Mesendoderm (in vitro differentiated cells): ENCODE measurements around the gene CYB5A.

Source experiments
- DNase-seq: peaks from one replicate; pipeline ENCODE4 v3.0.0; 2013
- H2AK5ac ChIP-seq: 2 replicates; pipeline ENCODE4 v1.6.1; 2013; ENCODE audit warnings: low read length, inconsistent platforms
- H2BK120ac ChIP-seq: 2 replicates; pipeline ENCODE4 v1.6.1; 2013; ENCODE audit warnings: low read depth, mild to moderate bottlenecking, low read length, moderate library complexity, mixed read lengths
- H2BK15ac ChIP-seq: replicated peaks from 2 replicates; pipeline ENCODE4 v1.6.1; 2013; ENCODE audit warnings: low read depth, mild to moderate bottlenecking, moderate library complexity
- H2BK5ac ChIP-seq: 2 replicates; pipeline ENCODE4 v1.6.1; 2013; ENCODE audit warnings: low read length, inconsistent platforms
- H3K18ac ChIP-seq: 2 replicates; pipeline ENCODE4 v1.6.1; 2013; ENCODE audit warnings: mild to moderate bottlenecking, low read length, mixed read lengths
- H3K23ac ChIP-seq: one replicate; pipeline ENCODE4 v1.6.1; 2013; ENCODE audit warnings: low read length
- H3K27ac ChIP-seq: 2 replicates; pipeline ENCODE4 v1.5.1; 2013; ENCODE audit warnings: low read depth, mild to moderate bottlenecking, inconsistent platforms, low read length, moderate library complexity
- H3K27me3 ChIP-seq: 2 replicates; pipeline ENCODE4 v1.6.1; 2013; ENCODE audit warnings: low read length, control low read depth, mild to moderate bottlenecking, inconsistent platforms; ENCODE audit not compliant: insufficient read depth, poor library complexity
- H3K36me3 ChIP-seq: 2 replicates; pipeline ENCODE4 v1.6.1; 2013; ENCODE audit warnings: low read length, inconsistent platforms; ENCODE audit not compliant: control insufficient read depth, insufficient read depth
- H3K4ac ChIP-seq: one replicate; pipeline ENCODE4 v1.6.1; 2013; ENCODE audit warnings: low read depth, mild to moderate bottlenecking, low read length, moderate library complexity
- H3K4me1 ChIP-seq: 2 replicates; pipeline ENCODE4 v1.6.1; 2013; ENCODE audit warnings: low read depth, low read length, inconsistent platforms; ENCODE audit not compliant: control insufficient read depth
- H3K4me2 ChIP-seq: 2 replicates; pipeline ENCODE4 v1.6.1; 2013; ENCODE audit warnings: low read length
- H3K4me3 ChIP-seq: 2 replicates; pipeline ENCODE4 v1.5.1; 2013; ENCODE audit warnings: mild to moderate bottlenecking, low read length
- H3K56ac ChIP-seq: one replicate; pipeline ENCODE4 v1.6.1; 2013; ENCODE audit warnings: low read length
- H3K79me1 ChIP-seq: 2 replicates; pipeline ENCODE4 v1.6.1; 2013; ENCODE audit warnings: low read length, inconsistent platforms
- H3K79me2 ChIP-seq: 2 replicates; pipeline ENCODE4 v1.6.1; 2013; ENCODE audit warnings: mild to moderate bottlenecking, low read length; ENCODE audit not compliant: control insufficient read depth, insufficient read depth
- H3K9ac ChIP-seq: 2 replicates; pipeline ENCODE4 v1.6.1; 2013; ENCODE audit warnings: low read length, inconsistent platforms
- H4K5ac ChIP-seq: one replicate; pipeline ENCODE4 v1.6.1; 2013; ENCODE audit warnings: low read length
- H4K8ac ChIP-seq: one replicate; pipeline ENCODE4 v1.6.1; 2013; ENCODE audit warnings: low read depth, mild to moderate bottlenecking, control low read depth, low read length, moderate library complexity
- WGBS: extraction: QIAGEN DNeasy Blood & Tissue Kit; methylation state at CpG from one replicate; pipeline ENCODE4 v1.1.7; 2013; ENCODE audit warnings: low lambda C conversion rate, missing lambda C conversion rate; ENCODE audit not compliant: insufficient coverage; ENCODE audit errors: extremely low coverage; 5-methylcytosine and 5-hydroxymethylcytosine counted together

The CYB5A gene

GRCh38 chr18:74222710-74223494 lies 68.9 kb downstream of the CYB5A start:
- no peak overlapping the region for H4K5ac ChIP-seq
- H3K9ac ChIP-seq = no peak overlapping the region
- H2AK5ac ChIP-seq = no peak overlapping the region
- H3K79me2 ChIP-seq = no peaks in the 10 kb centered on the region
- H4K8ac ChIP-seq = no peak overlapping the region
- H3K56ac ChIP-seq = no peak overlapping the region
- H2BK5ac ChIP-seq = no peak overlapping the region
- no peak overlapping the region for H2BK120ac ChIP-seq
- WGBS = no CpG with 5 or more reads among the region's 7 CpGs
- no peak overlapping the region for H3K4me3 ChIP-seq
- DNase-seq = no peak
- H3K79me1 ChIP-seq = no peaks in the 10 kb centered on the region
- no peak overlapping the region for H2BK15ac ChIP-seq
- no peaks in the 10 kb centered on the region for H3K36me3 ChIP-seq
- no peak overlapping the region for H3K23ac ChIP-seq
- H3K18ac ChIP-seq = no peak overlapping the region
- H3K4me1 ChIP-seq = no peaks in the 10 kb centered on the region
- H3K27me3 ChIP-seq = no peaks in the 10 kb centered on the region
- no peak overlapping the region for H3K27ac ChIP-seq
- H3K4ac ChIP-seq = no peak overlapping the region
- H3K4me2 ChIP-seq = no peak overlapping the region

GRCh38 chr18:74221081-74221480 lies 70.7 kb downstream of the CYB5A start:
- Histone ChIP-seq H3K4me3 (no peak overlapping the region), H3K9ac (no peak overlapping the region), H3K4me2 (no peak overlapping the region), H3K79me1 (no peaks in the 10 kb centered on the region), H2AK5ac (no peak overlapping the region), H3K23ac (no peak overlapping the region), H4K8ac (no peak overlapping the region), H3K56ac (no peak overlapping the region), H3K27me3 (no peaks in the 10 kb centered on the region), H3K4me1 (no peaks in the 10 kb centered on the region), H2BK15ac (no peak overlapping the region), H4K5ac (no peak overlapping the region), H3K79me2 (no peaks in the 10 kb centered on the region), H3K27ac (no peak overlapping the region), H2BK120ac (no peak overlapping the region), H3K36me3 (no peaks in the 10 kb centered on the region), H2BK5ac (no peak overlapping the region), H3K4ac (no peak overlapping the region), H3K18ac (no peak overlapping the region)
- no CpG with 5 or more reads among the region's 9 CpGs for WGBS
- DNase-seq = no peak

DNA sequence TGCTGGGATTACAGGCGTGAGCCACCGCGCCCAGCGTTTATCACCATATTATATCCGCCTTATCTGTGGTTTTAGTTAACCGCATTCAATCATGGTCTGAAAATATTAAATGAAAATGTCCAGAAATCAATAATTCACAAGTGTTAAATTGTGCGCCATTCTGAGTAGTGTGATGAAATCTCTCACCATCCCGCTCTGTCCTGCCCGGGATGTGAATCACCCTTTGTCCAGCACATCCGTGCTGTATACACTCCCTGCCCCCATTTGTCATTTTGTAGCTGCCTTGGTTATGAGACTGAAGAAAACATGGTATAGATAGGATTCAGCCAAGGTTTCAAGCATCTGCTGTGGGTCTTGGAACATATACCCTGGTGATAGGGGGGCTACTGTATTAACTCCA lies 72.7 kb downstream of the CYB5A start:
- no peaks in the 10 kb centered on the region for H3K79me1 ChIP-seq
- no peak overlapping the region for H4K5ac ChIP-seq
- no peak overlapping the region for H3K23ac ChIP-seq
- H3K9ac ChIP-seq = no peak overlapping the region
- WGBS = no CpG with 5 or more reads among the region's 10 CpGs
- H3K4me2 ChIP-seq = no peak overlapping the region
- H3K27me3 ChIP-seq = no peaks in the 10 kb centered on the region
- no peak overlapping the region for H3K56ac ChIP-seq
- no peaks in the 10 kb centered on the region for H3K4me1 ChIP-seq
- no peak overlapping the region for H2BK15ac ChIP-seq
- no peak for DNase-seq
- no peak overlapping the region for H4K8ac ChIP-seq
- no peak overlapping the region for H2BK120ac ChIP-seq
- no peak overlapping the region for H2BK5ac ChIP-seq
- no peak overlapping the region for H3K4me3 ChIP-seq
- no peaks in the 10 kb centered on the region for H3K79me2 ChIP-seq
- H3K36me3 ChIP-seq = no peaks in the 10 kb centered on the region
- no peak overlapping the region for H3K18ac ChIP-seq
- H2AK5ac ChIP-seq = no peak overlapping the region
- H3K27ac ChIP-seq = no peak overlapping the region
- H3K4ac ChIP-seq = no peak overlapping the region

DNA sequence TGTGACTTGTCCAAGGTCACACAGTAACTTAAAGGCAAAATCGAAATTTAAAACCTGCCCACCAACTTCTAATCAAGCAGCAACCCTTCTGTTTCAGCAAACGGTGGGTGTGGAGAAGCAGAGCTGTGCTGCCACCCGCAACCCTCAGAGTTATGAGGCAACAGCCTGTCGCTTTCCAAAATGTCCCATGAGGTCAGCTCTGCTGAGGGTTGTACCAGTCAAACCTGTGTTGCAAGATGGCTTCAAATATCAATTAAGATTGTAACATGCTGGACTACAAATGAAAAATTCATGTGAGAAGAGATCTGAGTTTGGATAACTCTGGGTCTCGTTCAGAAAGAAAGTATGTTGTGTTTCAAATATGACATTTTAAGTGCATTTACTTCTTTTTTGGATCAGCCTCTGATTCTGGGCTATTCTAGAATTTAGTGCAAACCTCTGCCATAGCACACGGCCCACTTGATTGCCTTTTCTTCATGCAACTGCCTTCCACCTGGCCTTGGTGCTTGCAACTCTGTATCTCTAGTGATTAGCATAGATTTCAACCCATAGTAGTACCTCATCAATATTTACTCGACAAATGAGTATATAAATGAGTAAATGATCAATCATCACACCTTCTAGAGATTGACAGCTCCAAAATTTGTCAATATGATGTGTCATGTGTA lies 74.2 kb downstream of the CYB5A start:
- Histone ChIP-seq H4K8ac (no peak overlapping the region), H3K27me3 (no peaks in the 10 kb centered on the region), H3K36me3 (no peaks in the 10 kb centered on the region), H3K23ac (no peak overlapping the region), H3K4ac (no peak overlapping the region), H3K4me2 (no peak overlapping the region), H3K4me3 (no peak overlapping the region), H3K4me1 (no peaks in the 10 kb centered on the region), H2BK15ac (no peak overlapping the region), H2BK120ac (no peak overlapping the region), H3K18ac (no peak overlapping the region), H2BK5ac (no peak overlapping the region), H4K5ac (no peak overlapping the region), H3K79me2 (no peaks in the 10 kb centered on the region), H3K56ac (no peak overlapping the region), H3K79me1 (no peaks in the 10 kb centered on the region), H2AK5ac (no peak overlapping the region), H3K9ac (no peak overlapping the region), H3K27ac (no peak overlapping the region)
- no CpG with 5 or more reads among the region's 7 CpGs for WGBS
- DNase-seq = no peak

DNA sequence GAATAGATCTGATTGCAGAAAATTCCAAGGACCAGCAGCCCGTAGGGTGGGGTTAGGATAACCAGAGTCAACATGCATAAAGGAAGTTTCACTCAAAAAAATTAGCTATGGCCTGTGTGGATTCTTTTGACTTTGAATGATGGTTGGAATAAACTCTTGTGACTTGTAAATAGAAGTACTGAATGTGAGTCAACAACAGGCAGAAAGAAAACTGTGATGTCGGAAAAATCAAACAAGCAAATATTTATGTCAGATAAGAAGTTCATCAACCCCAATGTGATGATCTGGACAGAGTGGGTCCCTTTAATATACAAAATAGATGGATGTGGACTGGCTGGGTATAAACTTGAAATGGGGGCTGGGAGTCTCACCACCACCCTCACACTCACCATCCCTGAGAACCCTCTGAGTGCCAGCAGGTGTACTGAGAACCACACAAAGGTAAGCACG lies 75.1 kb downstream of the CYB5A start:
- no peak overlapping the region for H2BK15ac ChIP-seq
- H3K4me2 ChIP-seq = no peak overlapping the region
- H4K5ac ChIP-seq = no peak overlapping the region
- H3K79me2 ChIP-seq = no peaks in the 10 kb centered on the region
- no peaks in the 10 kb centered on the region for H3K4me1 ChIP-seq
- H3K23ac ChIP-seq = no peak overlapping the region
- no peak for DNase-seq
- H2BK120ac ChIP-seq = no peak overlapping the region
- H2AK5ac ChIP-seq = no peak overlapping the region
- H2BK5ac ChIP-seq = no peak overlapping the region
- no peak overlapping the region for H3K4me3 ChIP-seq
- H3K27ac ChIP-seq = no peak overlapping the region
- H3K4ac ChIP-seq = no peak overlapping the region
- no peaks in the 10 kb centered on the region for H3K36me3 ChIP-seq
- no peak overlapping the region for H3K18ac ChIP-seq
- H3K56ac ChIP-seq = no peak overlapping the region
- no CpG with 5 or more reads among the region's 3 CpGs for WGBS
- no peak overlapping the region for H3K9ac ChIP-seq
- H4K8ac ChIP-seq = no peak overlapping the region
- no peaks in the 10 kb centered on the region for H3K79me1 ChIP-seq
- no peaks in the 10 kb centered on the region for H3K27me3 ChIP-seq
